Glomerular visceral epithelial cell (primary cell): ENCODE data around the gene PRKCH.

ENCODE experiments used
- DNase-seq: peaks from one replicate; pipeline ENCODE4 v3.0.0-alpha.2; 2016; ENCODE audit errors: extremely low spot score

The PRKCH gene

DNA sequence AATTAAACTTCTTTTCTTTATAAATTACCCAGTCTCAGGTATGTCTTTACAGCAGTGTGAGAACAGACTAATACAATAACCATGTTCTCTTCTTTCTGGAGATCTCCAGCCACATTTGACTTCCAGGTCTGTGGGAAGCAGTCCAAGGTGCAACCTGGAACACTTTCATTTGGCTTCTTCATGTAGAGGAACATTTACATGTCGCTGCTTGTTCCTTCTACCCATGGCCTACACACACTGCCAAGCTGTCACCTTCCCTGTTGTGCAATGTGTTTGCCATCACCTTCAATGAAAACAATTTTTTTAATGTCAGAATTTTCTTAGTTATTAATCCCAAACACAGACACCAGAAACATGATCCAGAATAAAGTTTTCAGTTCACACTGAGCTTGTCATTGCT, 104.7 kb downstream of the PRKCH start:
- no peak for DNase-seq

- no peak for DNase-seq
These were observed 106.9 kb downstream of the PRKCH start for GRCh38 chr14:61428261-61428660.

DNA sequence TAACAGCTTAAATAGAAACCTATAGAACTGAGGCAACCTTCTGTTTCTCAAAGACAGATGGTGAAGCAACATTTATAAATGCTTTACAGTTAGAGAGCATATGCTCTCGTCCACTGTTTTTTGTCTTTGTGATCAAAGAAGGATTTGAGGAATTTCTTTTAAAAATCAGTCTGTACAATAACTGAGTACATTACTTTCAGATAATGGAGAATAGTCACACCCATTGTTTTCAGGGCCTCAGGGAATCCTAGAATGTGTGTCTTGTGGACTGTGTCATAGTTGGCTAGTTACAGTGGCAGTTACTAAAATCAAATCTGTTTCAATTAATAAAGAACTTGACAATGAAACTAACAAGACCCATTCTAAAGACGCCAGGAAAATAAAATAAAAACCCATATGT, 107.9 kb downstream of the PRKCH start:
- no peak for DNase-seq

DNA sequence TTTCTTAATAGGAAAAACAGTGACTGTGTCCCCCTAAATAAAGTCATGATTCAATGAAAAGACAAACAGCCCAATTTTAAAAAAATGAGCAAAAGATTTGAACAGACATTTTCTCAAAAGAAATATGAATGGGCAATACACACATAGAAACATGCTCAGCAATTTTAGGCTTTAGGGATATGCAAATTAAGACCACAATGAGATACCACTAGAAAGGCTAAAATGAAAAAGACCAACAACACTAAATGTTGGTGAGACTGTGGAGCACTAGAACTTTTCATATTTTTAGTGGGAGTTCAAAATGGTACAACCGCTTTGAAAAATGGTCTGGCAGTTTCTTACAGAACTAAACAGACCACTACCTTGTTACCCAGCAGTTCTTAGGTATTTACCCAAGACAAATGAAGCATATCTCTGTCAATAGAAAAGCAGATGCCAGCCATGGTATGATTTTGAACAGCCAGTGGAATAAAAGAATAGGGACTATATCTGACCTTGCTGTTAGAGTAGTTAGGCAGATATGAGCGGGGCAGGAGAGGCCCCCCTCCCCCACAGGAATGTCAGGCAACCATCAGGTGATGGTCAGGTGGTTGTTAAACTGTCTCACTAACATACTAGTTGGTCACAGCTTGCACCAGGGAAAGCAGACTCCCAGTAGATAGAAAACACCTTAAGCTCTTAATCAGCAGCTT, 108.8 kb downstream of the PRKCH start:
- no peak for DNase-seq

DNA sequence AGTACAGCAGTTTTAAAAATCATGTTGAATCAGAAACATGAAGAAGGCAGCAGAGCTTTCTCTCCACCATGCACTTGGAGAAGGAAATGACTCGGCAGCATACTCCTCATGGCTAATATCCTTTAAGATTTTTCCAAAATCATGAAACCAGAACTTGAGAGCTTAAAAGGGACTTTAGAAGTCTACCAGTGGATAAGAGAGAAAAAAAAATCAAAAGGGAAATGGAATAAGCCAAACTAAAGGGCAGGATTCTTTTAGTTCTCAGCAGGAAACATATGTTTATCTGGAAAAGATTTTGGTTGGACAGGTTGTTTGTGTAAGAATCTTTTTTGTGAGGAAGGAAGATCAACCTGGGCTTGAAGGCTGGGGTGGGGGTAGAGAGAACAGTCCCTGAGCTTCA, 111.8 kb downstream of the PRKCH start:
- DNase-seq, result no peak

DNA sequence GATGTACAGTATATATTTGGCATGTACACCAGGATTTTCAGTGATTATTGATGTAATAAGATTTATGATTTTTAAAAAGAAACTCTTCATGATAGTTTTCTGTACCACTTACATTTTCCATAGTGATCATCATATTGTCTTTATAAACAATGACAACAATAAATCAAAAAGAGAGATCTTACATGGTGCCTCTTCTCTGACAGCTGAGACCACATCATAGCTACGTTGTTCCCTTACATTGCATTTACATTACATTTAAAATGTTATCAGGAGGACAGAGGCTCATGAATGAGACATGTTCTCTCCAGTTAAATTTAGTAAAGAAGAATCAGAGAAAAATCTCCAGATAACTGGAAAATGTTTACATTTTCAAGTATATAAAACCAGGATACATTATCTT, 112.4 kb downstream of the PRKCH start:
- no peak for DNase-seq

DNA sequence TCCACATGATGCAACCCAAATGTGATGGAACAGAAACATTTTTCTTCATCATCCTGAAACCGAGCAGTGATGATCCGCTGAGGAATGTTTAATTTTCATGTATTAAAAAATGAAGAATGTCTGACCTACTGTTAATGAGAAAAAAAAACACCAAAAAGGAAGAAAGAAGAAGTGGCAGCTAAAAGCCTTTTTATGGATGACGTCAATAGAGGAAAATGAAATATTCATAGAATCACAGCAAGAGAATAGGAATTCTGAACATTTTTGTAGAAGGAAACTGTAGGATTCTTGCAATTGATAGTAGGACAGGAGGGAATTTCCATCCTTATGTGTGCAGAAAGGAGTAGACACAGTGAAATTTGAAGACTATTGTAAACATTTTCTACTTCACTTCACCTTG, 112.9 kb downstream of the PRKCH start:
- DNase-seq, result no peak

GRCh38 chr14:61435563-61436337, 114.4 kb downstream of the PRKCH start:
- no peak for DNase-seq

- DNase-seq, result no peak
These were observed 116.0 kb downstream of the PRKCH start for GRCh38 chr14:61437381-61437780.

DNA sequence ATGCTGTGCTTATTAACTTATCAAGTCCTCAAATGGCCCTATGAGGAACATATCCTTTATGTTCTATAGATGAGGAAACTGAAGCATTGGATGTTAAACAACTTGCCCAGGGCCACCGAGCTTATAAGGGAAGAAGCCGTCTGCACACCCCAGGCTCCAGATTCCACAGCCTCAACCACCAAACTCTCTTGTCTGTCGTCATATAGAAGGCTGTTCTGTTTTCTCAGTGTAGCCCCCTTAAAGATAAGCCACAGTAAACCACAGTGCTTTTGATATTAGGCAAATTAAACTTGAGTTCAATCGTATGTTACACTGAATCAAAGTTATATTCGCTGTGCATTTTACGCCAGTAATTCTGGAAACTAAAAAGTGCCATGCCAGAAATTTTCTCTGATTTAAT, 116.7 kb downstream of the PRKCH start:
- no peak for DNase-seq

DNA sequence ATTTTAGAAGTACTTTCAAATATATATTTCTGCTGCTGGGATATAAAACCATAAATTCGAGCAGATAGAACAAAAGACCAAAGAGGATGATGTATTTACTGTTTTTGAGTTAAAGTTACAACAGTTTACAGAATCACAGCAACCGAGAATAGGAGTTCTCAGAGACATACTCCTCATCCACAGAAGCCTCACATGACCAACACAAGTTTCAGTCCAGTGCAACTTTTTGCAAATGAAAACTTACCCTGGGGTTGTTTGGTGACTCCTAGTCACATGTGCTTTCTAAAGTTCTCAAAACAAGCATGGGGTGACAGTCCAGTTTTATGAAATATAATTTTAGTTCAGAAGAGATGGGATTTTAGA, 117.1 kb downstream of the PRKCH start:
- DNase-seq, result no peak

GRCh38 chr14:61438860-61439765, 117.7 kb downstream of the PRKCH start:
- DNase-seq, result no peak

DNA sequence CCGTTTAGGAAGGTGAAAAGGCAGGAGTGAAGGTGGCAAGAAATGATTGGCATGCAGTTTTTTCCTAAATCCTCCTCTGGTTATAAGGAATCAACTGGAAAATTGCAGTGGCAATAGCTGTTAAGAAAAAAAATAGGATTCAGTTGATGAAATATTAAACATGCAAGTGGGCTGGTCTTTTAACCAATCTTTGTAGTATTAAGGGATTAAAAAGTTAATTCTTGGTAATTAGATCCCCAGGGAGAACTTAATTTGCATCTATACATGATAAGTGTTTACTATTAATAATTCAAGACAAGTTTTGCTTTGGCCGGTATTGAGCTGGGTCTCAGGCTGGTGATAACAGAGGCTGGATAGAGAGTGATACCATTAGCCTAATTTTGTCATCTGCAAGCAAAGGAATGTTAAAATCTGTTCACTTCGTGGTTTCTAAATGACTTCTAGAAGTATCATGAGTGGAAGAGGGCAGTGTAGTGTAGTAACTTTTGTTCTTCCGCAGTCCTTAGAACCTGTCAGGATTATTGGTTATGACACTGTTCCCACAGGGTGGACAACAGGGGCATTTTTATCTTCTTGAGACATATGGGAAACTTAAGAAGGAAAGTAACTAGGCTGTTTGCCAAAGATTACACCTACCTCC, 118.5 kb downstream of the PRKCH start:
- DNase-seq, result no peak

DNA sequence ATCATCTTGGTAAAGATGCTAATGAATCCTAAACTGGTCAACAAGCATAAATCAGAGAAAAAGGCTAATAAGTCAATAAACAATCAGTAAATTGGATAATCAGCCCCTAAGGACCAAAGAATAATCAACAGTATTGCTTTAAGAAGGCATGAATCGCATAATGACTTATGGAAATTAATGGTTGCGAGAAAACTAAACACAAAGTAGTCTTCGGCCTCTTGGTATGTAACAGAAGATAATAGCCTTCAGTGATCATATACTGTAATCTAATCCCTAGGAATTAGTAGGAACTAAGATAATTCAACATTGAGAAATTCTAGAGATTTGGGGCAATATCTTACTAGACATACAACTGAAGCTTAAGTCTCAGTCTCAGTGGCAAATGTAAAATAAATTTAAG, 122.1 kb downstream of the PRKCH start:
- DNase-seq, result no peak

DNA sequence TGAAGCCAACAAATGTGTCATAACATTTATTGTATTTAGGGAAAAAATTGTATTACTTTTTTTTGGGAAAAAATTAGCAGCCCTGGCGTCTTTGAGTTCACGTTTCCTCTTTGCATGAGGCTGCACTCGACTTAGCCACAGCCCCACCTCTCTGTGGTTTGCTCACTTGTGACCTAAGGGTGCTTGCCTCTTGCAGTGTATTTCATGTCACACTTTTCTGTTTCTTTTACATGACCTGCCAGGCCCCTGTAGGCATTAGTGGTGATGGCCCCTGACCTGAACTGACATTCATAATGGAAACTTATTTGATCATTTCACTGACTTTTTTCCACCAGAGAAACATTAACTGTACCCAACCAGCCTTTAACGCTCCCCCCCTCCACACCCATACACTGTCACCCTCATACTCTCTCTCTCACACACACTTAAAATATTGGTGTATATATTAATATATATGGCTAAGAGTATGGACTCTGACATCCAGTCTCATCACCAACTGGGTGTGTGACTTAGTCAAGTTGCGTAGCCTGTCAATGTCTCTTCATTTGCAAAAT, 122.9 kb downstream of the PRKCH start:
- no peak for DNase-seq

- DNase-seq, result no peak
These were observed 130.1 kb downstream of the PRKCH start for GRCh38 chr14:61451491-61451890.

DNA sequence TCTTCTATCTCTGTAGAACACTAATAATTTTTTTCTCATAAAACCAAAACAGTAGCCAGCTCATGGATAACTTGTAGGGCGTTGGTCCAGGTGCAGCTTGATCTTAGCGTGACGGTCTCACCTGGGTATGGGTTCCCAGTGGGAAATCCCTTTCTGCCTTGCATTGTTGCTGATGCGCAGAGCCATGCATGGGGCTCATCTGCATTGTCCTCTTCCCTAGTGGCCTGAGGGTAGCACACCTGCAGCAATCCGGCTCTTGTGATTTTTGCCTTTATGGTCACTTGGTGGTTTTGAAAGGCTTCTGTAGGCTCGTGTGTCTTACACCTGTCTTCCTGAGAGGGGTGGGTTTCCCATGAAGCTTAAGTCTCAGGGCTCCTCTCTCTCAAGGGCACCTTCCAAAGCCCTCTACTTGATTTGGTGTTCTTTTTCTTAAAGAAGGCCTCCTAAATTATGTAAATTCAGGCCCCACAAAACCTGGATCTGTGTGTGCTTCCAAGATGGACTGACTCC, 130.6 kb downstream of the PRKCH start:
- DNase-seq, result no peak

DNA sequence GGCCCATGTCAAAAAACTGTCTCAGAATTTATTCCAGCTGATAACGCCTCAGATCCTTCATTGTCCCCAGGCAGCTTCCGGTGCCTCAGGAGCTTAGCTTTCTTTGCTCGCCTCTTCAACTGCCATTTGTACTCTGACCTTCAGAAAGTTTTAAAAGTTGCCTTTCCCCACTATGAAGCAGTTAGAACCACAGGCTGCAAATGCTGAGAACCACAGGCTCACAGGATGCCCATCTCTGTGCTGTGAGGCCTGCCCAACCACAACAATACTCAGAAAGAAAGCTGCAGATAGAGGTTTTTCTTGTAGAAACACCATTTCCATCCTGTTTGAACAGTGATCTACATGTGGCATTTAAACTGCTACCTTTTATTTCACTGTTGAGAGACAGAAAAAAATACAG, 131.1 kb downstream of the PRKCH start:
- no peak for DNase-seq

DNA sequence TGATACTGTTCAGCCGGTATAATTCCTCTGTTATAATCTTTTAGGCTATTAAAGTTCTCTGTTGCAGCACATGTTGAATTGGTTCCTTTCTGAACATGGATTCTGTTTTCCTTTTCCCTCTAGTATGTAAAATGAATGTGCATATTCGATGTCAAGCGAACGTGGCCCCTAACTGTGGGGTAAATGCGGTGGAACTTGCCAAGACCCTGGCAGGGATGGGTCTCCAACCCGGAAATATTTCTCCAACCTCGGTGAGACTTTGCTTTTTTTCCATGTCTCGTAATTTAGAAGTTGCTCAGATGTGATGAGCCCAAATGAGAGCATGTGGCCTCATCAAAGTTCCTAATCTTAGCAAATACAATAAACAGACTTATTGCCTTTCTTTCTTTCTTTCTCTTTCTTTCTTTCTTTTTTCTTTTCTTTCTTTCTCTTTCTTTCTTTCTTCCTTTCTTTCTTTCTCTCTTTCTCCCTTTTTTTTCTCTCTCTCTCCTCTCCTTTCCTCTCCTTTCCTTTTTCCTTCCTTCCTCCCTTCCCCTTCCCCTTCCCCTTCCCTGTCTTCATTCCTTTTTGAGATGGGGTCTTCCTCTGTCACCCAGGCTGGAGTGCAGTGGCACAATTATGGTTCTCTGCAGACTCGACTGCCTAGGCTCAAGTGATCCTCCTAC, 131.9 kb downstream of the PRKCH start:
- DNase-seq, result no peak

DNA sequence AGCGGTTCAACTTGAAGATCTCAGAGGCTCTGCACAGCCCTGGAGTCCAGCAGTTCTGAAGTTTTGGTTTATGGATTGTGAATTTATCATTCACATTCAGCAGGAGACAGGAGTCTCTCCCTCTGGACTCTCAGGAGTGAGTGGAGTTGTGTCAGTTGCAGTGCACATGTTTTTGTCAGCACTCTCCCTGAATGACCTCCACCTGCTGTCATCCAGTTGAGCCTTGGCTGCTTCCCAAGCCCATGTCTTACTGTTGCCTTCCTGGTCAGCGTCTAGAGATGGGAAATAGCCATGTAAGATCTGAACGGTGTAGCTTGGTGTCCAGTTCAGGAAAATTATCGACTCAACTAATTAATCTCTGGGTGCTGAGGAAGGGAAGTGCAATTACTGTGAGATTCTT, 133.2 kb downstream of the PRKCH start:
- DNase-seq, result no peak

DNA sequence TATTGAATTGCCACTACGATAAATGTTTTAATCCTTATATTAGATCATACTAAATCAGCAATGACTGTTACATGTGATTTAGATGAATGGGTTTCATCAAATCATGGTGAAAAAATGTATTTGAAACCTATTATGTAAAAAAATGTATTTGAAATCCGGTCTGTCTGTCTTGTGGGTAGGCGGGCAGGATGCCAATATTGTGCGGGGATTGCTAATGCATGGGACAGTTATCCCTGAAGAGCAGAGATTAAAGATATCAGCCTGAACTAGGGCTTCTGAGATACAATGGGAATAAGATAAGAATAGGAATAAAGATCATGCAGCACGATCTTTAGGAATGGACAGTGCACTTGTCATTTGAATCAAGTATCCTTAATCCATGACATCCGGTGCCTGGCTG, 134.0 kb downstream of the PRKCH start:
- no peak for DNase-seq
